NCI-H748 treated with DMSO at 0.1 percent for 48 hours (cell line): Measurements from ENCODE around the gene ZNF689.
"Not testable (repeated sequence)": the region's sequence is repeated elsewhere in the genome, so short reads cannot be mapped to it uniquely, and the experiment has no call there.

Experiments
- DNase-seq: peaks from one replicate; lab custom pipeline; 2025; lab: John Stamatoyannopoulos, UW

Gene ZNF689

DNA sequence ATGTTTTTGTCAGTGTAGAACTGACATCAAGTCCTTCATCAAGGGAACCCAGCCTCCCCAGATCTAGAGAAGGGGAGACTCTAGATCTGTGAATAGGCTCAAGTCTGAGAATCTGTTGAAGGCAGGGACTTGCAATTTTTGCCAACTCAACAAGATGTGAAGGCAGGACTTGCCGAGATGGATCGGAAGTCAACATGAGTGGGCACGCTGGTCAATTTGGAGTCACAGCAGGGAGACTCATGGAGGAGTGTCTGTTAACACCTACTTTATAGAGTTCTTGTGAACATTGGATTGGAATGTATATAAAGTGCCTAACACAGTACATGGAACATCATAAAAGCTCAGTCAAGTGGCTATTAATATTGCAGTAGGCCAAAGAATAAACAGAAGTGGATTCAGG, 10.0 kb downstream of the ZNF689 start:
- no peak for DNase-seq

DNA sequence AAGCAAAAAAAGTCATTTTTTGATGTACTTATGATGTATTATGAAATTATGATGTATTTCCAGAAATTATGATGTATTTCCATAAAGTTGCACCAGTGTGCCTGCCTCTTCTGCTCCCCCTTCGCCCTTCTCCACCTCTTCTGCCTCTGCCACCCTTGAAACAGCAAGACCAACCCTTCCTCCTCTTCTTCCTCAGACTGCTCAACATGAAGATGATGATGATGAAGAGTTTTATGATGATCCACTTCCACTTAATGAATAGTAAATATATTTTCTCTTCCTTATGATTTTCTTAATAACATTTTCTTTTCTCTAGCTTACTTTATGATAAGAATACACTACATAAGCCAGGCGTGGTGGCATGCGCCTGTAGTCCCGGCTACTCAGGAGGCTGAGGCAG, 17.3 kb downstream of the ZNF689 start:
- DNase-seq = no peak

GRCh38 chr16:30590869-30591268, 19.3 kb downstream of the ZNF689 start:
- DNase-seq = not testable (repeated sequence)

GRCh38 chr16:30589582-30589981, 20.6 kb downstream of the ZNF689 start:
- not testable (repeated sequence) for DNase-seq

DNA sequence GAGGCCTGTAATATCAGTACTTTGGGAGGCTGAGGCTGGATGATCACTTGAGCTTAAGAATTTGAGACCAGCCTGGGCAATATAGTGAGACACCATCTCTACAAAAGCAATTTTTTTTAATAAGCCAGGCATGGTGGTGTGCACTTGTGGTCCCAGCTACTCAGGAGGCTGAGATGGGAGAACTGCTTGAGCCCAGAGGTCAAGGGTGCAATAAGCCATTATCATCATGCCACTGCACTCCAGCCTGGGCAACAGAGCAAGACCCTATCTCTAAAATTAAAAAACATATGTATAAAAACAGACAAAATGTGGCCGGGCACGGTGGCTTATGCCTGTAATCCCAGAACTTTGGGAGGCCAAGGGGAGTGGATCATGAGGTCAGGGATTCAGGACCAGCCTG, 21.5 kb downstream of the ZNF689 start:
- no peak for DNase-seq

DNA sequence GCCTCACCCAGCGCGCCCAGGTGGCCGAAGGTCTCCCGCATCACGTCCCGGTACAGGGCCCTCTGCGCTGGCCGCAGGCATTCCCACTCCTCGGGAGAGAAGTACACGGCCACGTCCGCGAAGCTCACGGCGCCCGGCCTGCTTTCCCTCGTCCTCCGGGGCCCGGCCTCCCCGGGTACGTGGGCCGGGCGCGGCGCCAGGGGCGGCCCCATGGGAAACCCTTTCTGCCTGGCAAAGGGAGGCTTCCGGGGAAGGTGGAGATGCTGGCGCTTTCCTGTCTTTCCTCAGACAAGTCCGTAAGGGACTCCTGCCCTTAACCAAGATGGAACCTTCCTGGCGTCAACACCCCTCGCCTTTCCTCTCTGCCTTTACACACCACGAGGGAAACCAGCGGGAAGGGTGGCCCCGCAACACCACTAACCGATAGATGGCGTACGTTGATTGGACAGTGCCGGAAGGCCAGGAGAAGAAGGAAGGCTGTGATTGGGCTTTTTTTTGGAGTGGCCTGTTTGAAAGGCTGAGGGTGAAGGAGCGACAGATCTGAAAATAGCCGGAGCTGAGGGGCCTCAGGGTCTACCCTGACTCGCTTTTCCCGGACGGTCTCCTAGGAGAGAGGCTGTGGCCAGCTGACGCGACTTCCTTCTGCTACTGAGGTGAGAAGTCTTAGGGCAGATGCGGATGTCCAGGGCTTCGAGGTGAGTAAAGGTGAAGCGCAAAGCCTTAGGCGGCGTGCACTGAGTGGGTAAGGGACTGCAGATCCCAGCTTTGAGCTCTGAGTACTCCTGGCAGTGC, 24.6 kb downstream of the ZNF689 start, which contains the start of gene ZNF785:
Gene ZNF785 (minus strand): TSS at position 298 of the 792 bp plus-strand sequence. CDS start 86 bp downstream, at position 212.
- DNase-seq = peak; percentile 92

DNA sequence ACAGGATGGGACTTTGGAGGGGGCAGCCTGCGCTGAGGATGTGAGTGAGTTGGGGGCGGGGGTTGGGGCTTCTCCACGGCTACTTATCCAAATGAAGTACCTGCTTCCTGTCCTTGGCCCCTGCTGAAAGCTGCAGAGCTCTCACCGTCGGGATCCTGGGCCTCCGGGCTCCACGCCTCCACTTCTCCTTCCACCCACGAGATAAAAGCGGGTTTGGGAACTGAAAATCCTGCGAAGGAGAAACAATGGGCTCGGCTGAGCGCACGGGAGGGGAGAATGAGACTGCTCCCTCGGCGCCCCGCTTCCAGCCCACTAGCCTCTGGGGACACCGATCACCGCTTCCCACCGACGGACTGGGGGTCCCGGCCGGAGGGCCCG, 25.2 kb downstream of the ZNF689 start:
- DNase-seq = no peak

DNA sequence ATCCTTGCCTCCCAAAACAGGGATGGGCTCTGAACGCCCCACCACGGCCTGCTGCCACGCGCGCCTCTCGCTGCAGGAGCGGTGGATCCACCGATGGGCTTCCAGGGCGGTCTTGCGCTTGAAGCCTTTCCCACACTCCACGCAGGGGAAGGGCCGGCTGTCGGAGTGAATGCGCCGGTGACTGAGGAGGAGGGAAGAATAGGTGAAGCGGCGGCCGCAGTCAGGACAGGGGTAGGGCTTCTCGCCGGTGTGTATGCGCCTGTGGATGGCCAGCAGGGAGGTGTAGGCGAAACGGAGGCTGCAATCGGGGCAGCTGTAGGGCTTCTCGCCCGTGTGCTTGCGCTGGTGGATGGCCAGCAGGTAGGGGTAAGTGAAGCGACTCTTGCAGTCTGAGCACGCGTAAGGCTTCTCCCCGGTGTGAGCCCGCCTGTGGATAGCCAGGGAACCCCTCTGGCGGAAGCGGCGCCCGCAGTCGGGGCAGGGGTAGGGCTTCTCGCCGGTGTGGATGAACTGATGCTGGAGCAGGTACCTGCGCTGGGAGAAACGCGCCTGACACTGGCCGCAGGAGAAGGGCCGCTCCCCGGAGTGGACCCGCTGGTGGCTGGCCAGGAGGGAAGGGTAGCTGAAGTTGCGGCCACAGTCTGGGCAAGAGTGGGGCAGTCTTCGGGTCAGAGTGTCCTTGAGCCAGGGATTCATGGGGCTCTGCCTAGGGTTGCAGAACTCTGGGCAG, 27.4 kb downstream of the ZNF689 start:
- DNase-seq = no peak

DNA sequence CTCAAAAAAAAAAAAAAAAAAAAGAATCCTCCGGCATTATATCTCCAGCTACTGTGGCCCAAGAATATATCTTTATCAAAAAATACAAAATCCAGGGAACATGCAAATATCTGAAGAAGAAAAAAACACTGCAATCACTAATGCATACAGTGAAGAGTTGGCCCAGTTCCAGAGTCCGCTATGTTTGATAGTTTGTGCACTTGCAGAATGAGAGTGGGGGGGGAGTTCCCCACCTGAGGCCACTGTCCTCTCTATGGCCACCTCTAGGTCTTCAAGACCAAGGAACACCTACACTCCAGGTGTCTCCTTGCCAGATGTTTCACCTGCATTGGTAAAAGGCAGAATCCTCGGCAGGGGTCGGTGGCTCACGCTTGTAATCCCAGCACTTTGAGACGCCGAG, 28.7 kb downstream of the ZNF689 start:
- no peak for DNase-seq

DNA sequence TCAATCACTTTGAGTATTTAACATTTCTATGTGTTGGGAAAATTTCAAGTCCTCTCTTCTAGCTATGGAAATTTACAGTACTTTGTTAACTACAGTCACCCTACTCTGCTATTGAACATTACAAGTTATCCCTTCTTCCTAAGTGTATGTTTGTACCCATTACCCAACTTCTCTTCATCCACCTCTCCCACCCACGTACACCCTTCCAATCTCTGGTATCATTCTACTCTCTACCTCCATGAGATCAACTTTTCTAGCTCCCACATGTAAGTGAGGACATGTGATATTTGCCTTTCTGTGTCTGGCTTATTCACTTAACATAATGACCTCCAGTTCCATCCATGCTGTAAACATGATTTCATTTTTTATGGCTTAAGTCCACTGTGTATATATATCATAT, 35.5 kb downstream of the ZNF689 start:
- DNase-seq = no peak

DNA sequence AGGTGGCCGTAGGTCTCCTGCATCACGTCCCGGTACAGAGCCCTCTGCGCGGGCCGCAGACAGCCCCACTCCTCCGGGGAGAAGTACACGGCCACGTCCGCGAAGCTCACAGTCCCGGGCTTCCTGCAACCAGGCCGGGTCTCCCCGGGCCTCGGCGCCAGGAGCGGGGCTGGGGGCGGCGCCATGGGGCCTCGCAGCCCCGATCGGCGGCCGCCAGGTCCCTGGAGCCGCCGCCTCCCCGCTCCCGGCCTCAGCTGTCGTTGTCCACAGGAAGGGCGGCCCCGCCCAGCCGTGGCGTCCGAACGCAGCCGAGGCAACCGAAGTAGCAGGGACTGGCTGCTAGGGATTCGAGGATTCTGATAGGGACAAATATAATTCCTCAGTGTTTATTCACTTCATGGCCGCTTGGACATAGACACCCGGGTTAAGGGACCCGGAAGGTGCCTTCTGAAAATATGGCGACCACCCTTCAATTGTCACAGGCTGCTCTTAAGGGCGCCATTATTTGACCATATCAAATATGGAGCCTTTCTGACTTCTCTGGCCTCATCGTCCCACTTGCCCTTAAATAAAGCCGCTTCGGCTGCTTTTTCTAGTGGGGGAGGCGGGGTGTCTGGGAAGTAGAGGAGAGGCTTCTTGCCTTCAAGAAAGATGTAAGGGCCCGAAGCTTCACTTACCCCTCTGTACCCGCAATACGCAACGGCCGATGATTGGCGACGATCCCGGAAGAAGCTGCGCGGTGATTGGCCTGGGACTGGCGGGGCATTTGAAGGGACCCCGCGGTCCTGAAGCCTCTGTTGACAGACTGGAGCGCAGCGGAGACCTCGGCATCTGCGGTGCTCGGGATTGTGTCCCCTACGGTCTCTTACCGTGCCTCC, 38.5 kb downstream of the ZNF689 start, which contains the start of gene ZNF688:
Gene ZNF688 (minus strand): TSS at position 270 of the 878 bp plus-strand sequence. CDS start 85 bp downstream, at position 185.
- DNase-seq = peak; percentile 77

DNA sequence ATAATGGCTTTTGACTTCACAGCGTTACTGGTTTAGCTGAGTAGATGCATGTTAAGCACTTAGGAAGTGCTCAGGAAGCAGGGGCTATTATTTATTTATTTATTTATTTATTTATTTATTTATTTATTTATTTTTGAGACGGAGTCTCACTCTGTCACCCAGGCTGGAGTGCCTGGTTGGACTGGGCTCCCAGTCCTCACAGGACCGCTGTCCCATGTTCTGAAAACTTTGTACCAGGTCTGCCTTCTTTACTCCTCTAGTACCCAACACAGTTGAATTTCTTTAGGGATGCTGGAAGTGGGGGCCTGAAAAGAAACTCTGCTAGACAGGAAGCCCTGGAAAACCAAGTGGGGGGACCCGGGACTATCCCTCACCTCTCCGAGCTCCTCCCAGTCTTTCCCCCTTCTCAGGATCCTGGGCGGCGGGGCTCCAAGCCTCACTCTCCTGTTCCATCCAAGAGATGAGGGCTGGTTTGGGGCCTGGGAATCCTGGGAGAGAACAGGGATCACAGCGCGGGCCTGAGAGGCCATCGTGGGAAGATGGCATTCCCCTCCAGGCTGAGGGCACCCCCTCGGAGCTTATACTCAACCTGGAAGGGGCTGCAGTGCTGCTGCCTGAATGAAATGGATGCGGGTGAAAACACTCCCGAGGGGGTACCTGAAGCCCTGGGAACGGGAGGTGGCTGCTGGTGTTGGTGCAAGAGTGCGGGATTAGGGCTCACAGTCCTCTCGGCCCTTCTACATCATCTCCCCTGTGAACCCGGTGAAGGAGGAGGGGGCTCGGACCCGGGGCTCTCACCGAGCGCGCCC, 39.3 kb downstream of the ZNF689 start:
- DNase-seq = no peak

DNA sequence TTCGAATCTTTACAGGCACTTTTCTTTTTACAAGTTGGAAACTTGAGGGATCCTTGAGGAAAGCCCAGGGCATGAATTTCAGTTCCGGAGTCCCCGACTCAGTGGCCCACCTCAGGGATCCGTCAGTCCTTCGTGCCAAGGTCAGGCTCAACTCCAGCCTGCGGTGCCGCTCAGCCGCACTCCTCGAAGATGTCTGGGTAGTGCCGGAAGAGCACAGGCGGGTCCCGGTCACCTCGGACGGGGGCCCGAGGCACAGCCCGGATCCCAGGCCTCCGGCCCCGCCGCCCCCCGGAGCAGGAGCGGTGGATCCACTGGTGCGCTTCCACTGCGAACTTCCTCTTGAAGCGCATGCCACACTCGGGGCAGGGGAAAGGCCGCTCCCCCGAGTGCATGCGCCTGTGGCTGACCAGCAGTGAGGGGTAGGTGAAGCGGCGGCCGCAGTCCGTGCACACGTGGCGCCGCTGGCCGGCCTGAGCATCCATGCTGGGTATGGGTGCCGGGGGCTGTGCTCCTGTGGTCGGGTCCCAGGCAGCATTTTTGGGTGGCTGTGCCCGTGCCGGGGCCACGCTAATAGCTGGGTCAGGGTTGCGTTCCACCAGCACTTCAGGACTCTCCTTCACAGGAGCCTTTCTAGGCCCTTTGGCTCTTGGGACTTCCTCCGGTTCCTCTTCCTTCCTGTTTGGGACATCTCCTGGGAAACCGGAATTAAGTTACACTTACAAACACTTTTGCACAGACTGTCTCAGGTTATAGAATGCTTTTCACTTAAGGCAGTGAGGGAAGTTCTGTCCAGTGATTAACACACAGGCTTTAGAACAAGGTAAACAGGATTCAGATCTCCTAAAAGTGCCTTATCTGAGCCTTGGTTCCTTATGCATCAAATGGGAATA, 40.2 kb downstream of the ZNF689 start:
- DNase-seq = no peak

DNA sequence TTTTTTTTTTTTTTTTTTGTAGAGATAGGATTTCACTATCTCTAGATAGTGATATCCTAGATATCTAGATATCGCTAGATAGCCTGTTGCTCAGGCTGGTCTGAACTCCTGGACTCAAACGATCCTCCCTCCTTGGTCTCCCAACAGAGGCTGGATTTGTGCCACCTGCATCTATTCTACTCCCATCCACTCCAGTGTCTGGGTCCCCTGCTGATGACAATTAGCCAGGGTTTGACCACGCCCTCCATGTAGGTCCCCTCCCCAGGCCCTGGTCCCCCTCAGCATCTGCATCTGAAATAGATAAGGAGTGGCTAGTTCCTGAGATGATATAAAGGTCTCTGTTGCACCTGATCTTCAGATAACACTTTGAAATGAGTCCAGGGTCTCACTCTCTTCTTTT, 40.9 kb downstream of the ZNF689 start:
- no peak for DNase-seq

DNA sequence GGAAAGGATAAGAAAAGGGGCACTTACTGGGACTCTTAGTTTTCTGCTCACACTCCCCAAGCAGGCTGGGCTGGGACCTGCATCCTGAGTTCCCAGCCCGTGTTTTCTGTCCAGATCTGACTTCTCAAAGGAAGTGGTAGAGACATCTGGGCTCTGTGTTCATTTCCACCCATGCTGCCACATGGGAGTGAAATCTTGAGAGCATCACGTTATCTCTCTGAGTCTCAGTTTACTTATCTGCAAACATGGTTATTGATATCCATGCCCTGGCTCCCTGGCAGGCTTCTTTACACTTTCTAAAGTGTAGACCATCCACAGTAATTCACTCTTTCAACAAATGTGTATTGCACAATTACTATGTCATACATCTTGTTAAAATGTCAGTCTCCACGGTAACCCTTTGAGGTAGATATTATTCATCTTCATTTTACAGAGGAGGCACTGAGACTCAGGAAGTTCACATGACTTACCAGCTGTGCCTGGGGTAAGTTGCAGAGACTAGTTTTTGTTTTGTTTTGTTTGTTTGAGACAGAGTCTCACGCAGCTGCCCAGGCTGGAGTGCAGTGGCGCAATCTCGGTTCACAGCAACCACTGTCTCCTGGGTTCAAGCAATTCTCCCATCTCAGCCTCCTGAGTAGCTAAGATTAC, 42.1 kb downstream of the ZNF689 start:
- DNase-seq = no peak

DNA sequence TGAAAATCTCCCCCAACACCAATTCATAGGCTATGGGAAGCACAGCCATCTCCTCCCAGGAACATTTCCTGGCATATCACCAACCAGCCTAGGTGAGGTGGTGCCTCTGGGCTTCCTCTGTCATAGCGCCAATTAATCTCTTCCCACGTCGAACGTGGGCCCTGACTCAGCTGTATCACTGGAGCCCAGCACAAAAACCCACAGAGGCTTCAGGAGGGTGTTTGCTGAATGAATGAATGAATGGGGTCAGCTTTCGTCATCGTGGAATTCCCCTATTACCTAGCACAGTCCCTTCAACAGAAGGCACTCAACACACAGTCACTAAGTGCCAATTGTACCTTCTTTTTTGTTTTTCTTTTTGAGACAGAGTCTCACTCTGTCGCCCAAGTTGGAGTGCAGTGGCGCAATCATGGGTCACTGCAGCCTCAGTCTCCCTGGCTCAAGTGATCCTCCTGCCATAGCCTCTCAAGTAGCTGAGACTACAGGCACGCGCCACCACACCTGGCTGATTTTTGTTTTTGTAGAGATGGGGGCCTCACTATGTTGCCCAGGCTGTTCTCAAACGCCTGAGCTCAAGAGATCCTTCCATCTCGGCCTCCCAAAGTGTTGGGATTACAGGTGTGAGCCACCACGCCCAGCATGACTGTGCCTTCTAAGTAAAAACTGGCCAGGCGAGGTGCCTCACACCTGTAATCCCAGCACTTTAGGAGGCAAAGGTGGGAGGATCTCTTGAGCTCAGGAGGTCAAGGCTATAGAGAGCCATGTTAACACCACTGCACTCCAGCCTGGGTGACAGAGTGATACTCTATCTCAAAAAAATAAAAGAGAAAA, 42.8 kb downstream of the ZNF689 start:
- no peak for DNase-seq

DNA sequence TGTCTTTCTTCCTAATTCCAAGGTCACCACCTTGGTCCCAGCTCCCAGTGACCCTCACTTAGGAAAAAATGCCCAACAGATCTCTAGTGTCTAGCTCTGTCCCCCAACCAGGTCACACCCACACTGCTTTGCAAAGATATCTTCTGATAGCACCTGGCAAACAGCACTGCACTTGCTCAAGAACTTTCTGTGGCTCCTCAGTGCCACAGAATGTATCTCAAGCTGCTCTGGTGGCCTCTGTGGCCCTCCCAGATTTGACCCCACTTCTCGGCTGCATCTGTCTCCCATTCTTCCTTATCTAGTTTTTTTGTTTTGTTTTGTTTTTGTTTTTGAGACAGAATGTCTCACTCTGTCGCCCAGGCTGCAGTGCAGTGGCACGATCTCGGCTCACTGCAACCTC, 43.7 kb downstream of the ZNF689 start:
- DNase-seq = no peak

- no peak for DNase-seq
Measured at GRCh38 chr16:30565984-30566383, 44.2 kb downstream of the ZNF689 start.

GRCh38 chr16:30565526-30565925, 44.7 kb downstream of the ZNF689 start:
- no peak for DNase-seq
